Lung (tissue), 12 donors: Measurements from ENCODE around the gene LRRC45. TPM values are rescaled to one million over a fixed set of nuclear protein-coding genes. Genes with fewer than 3 reads are reported as not detected.
A peak's percentile ranks its signal among the peaks of the same experiment; 100 is the strongest.

ENCODE experiments used
- ATAC-seq: fragments of 200-7000 bp; cut with Tn5 transposase; one replicate; pipeline ENCODE4 v1.9.1; 2020; ENCODE audit warnings: moderate number of reproducible peaks; ENCODE audit not compliant: insufficient read depth, low FRiP score
- DNase-seq, 3 donors: peaks; one replicate each; pipeline ENCODE4 v3.0.0-alpha.2; 2013 to 2017
- H3K27ac ChIP-seq, 2 donors: one replicate each; pipeline ENCODE4 v1.5.1; 2013; ENCODE audit warnings: mild to moderate bottlenecking in 2 of 2, moderate library complexity in 2 of 2, control low read depth in 1 of 2, inconsistent platforms in 1 of 2, low read depth in 1 of 2, low read length in 1 of 2
- H3K27me3 ChIP-seq, 3 donors: one replicate each; pipeline ENCODE4 v1.5.1; 2013; ENCODE audit warnings: low read length in 2 of 3; ENCODE audit not compliant: control insufficient read depth in 3 of 3, insufficient read depth in 3 of 3
- H3K36me3 ChIP-seq, 4 donors: one replicate each; pipeline ENCODE4 v1.5.1; 2013; ENCODE audit warnings: low read length in 4 of 4, mild to moderate bottlenecking in 1 of 4, moderate library complexity in 1 of 4; ENCODE audit not compliant: control insufficient read depth in 4 of 4, insufficient read depth in 4 of 4
- H3K4me1 ChIP-seq, 5 donors: one replicate each; pipeline ENCODE4 v1.5.1; 2013; ENCODE audit warnings: low read length in 5 of 5, mild to moderate bottlenecking in 2 of 5, moderate library complexity in 1 of 5; ENCODE audit not compliant: control insufficient read depth in 5 of 5, insufficient read depth in 5 of 5
- H3K4me3 ChIP-seq: one replicate; pipeline ENCODE4 v1.5.1; 2013; ENCODE audit warnings: mild to moderate bottlenecking, control low read depth, moderate library complexity
- H3K9ac ChIP-seq, 2 donors: one replicate each; pipeline ENCODE4 v1.5.1; 2013; ENCODE audit warnings: low read length in 2 of 2, control low read depth in 1 of 2; ENCODE audit not compliant: insufficient read depth in 1 of 2
- H3K9me3 ChIP-seq, 4 donors: one replicate each; pipeline ENCODE4 v1.5.1; 2013; ENCODE audit warnings: low read length in 3 of 4, mild to moderate bottlenecking in 1 of 4, moderate library complexity in 1 of 4; ENCODE audit not compliant: control insufficient read depth in 4 of 4, insufficient read depth in 3 of 4
- whole genome bisulfite sequencing, 2 donors: extraction: QIAGEN DNeasy Blood & Tissue Kit; methylation state at CpG; one replicate each; pipeline ENCODE4 v1.1.7; 2013; 5-methylcytosine and 5-hydroxymethylcytosine counted together
- polyA plus RNA-seq, 2 donors: library from polyadenylated mRNA; stranded (reverse); fragments of 200-250 nt; gene quantifications; one replicate each; pipeline ENCODE4 v1.2.1, GENCODE V29; 2013
- total RNA-seq, 2 donors: library from RNA; depleted of rRNA in 1 of 2; stranded (reverse); fragments of >200 nt in 1 of 2; gene quantifications; one replicate each; pipeline ENCODE4 v1.2.1, GENCODE V29; 2014 to 2021
- TF ChIP-seq, protein P1 (sequence below): IDR thresholded peaks from 2 replicates; pipeline ENCODE4 v1.5.1; 2012; ENCODE audit warnings: mild to moderate bottlenecking; ENCODE audit errors: control extremely low read depth, extremely low read depth
- donor health status: control.
- donor health status: control.
- donor health status: Bipolar disorder and iron deficiency.
- donor health status: healthy.
- donor health status: DM: yes; HTN: yes; CAD: no.

The LRRC45 gene
- total and polyA plus RNA-seq, 4 donors: 12.1 to 26.6 (median 16.5) TPM

DNA sequence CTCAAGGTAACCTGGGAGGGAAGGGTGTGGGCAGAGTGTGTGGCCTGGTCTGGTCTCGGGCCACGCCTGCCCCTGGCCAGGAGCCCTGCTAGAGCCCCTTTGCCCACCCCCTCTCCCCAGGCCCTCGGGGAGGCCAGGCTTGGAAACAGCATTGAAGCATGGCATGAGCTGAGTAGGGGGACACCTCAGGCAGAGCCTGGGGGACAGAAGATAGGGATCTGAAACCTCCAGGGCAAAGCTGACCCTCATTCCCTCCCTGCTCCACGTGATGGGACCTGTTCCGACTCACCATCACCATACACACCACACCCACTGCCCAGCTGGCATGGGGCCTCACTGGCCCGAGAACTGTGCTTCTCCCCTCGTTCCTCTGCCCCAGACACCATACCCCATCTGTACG lies 26.0 kb downstream of the LRRC45 start:
- 90 to 92% methylated on average over 8 of the region's 8 CpGs for WGBS, 2 donors

DNA sequence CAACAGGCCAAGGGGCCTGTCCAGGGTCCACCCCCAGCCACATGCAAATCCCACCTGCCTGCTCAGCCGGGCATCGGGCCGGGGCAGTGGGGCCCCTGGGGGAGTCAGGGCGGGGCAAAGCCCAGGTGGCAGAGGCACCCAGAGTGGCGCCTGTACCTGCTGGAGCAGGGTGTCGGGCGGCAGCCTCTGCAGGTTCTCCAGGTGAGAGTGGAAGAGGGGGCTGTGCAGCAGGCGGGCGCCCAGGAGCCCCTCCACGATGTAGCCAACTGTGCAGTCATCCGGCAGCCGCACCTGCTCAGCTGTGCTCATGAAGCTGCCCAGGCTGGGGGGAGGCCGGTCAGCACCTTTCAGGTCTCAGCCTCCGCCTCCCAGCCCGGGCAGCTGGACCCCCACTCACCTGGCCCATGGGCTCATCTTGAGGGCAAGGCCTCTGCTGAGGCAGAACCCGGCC lies 26.4 kb downstream of the LRRC45 start:
- no peak for DNase-seq
- 95 to 99% methylated on average over 13 to 16 of the region's 16 CpGs for WGBS, 2 donors
- TF ChIP-seq, protein P1, sequence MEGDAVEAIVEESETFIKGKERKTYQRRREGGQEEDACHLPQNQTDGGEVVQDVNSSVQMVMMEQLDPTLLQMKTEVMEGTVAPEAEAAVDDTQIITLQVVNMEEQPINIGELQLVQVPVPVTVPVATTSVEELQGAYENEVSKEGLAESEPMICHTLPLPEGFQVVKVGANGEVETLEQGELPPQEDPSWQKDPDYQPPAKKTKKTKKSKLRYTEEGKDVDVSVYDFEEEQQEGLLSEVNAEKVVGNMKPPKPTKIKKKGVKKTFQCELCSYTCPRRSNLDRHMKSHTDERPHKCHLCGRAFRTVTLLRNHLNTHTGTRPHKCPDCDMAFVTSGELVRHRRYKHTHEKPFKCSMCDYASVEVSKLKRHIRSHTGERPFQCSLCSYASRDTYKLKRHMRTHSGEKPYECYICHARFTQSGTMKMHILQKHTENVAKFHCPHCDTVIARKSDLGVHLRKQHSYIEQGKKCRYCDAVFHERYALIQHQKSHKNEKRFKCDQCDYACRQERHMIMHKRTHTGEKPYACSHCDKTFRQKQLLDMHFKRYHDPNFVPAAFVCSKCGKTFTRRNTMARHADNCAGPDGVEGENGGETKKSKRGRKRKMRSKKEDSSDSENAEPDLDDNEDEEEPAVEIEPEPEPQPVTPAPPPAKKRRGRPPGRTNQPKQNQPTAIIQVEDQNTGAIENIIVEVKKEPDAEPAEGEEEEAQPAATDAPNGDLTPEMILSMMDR: no peak

More for the DNA sequence above, 26.0 kb downstream of the LRRC45 start:
- Histone ChIP-seq H3K27me3 (no peaks in the 10 kb centered on the region), H3K9me3 (no peaks in the 10 kb centered on the region), H3K4me1 (peaks cover 0 to 24% (median 8%) of the 10 kb centered on the region in 5 donors), H3K36me3 (peaks cover 0 to 32% (median 4%) of the 10 kb centered on the region in 4 donors), H3K4me3 (no peak overlapping the region), H3K27ac (no peak overlapping the region), H3K9ac (no peak overlapping the region)
- no peak for DNase-seq
- TF ChIP-seq, protein P1: no peak
- ATAC-seq: no peak

DNA sequence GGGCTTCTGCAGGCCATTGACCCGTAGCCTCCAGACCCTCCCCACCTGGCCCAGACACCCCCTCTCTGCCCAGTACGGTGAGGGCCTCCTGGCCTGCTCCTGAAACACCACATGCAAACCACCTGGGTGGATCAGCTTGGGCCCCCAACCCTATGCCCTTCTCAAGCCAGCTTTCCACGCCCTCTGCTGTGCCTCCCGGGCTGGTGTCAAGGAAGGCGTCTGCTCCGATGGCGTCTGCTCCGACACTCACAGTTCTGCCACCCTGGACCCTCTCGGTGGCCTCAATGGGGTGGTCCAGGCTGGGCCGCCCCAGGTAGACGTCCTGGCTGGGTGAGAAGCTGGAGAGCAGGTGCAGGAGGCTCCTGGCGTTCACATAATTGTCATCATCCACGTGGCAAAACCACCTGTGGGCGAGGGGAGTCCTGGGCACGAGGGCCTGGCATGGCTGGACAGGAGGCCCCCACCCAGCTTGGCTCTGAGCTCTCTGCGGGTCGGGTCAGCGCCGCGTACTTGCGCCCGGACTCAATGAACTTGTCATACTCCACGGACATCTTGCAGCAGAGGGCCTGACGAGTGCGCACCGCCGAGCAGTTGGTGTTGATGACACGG lies 27.2 kb downstream of the LRRC45 start:
- H3K36me3 ChIP-seq: peaks cover 0 to 43% (median 9%) of the 10 kb centered on the region in 4 donors
- H3K4me3 ChIP-seq: peak overlapping the region; percentile 74
- DNase-seq (no peak), ATAC-seq (no peak)
- TF ChIP-seq, protein P1: no peak
- H3K27ac ChIP-seq: peak overlapping the region in 1 of 2 donors; percentile 30
- H3K4me1 ChIP-seq: peaks cover 0 to 24% (median 8%) of the 10 kb centered on the region in 5 donors
- 92% methylated on average over 28 of the region's 28 CpGs for WGBS, 2 donors
- no peaks in the 10 kb centered on the region for H3K9me3 ChIP-seq
- H3K9ac ChIP-seq: peak overlapping the region in 1 of 2 donors; percentile 19
- H3K27me3 ChIP-seq: no peaks in the 10 kb centered on the region

More for the DNA sequence above, 26.4 kb downstream of the LRRC45 start:
- ATAC-seq: no peak
- Histone ChIP-seq H3K9ac (no peak overlapping the region), H3K9me3 (no peaks in the 10 kb centered on the region), H3K4me1 (peaks cover 0 to 24% (median 8%) of the 10 kb centered on the region in 5 donors), H3K27ac (no peak overlapping the region), H3K36me3 (peaks cover 0 to 36% (median 4%) of the 10 kb centered on the region in 4 donors), H3K4me3 (no peak overlapping the region), H3K27me3 (no peaks in the 10 kb centered on the region)
